B cell (primary cell): ENCODE results near the gene PRKD2. TPM values are rescaled to one million over a fixed set of nuclear protein-coding genes. Genes with fewer than 3 reads are reported as not detected.
A peak's percentile ranks its signal among the peaks of the same experiment; 100 is the strongest.

ENCODE experiments used
- ATAC-seq: fragments of 200-7000 bp; cut with Tn5 transposase; one replicate; pipeline ENCODE4 v1.10.0; 2021; ENCODE audit warnings: low read depth, mild to moderate bottlenecking, moderate number of reproducible peaks, moderate library complexity
- CTCF ChIA-PET: fragments of 350-600 bp; sonication (Branson Sonifier 250); formaldehyde crosslinking; loops from one replicate; lab custom pipeline; 2021; ENCODE audit warnings: antibody characterized with exemption, inconsistent platforms; lab: Charles Lee
- POLR2A ChIA-PET: fragments of 350-600 bp; sonication (Branson Sonifier 250); formaldehyde crosslinking; loops from one replicate; lab custom pipeline; 2021; ENCODE audit warnings: antibody characterized with exemption; lab: Charles Lee
- DNase-seq: peaks from one replicate; pipeline ENCODE4 v3.0.0; 2013
- H2AFZ ChIP-seq: 2 replicates; pipeline ENCODE4 v1.6.1; 2012; ENCODE audit warnings: mild to moderate bottlenecking, low read depth, low read length; ENCODE audit not compliant: insufficient read depth, poor library complexity, severe bottlenecking
- H3K27ac ChIP-seq, 2 donors: 1 replicate in 1 of 2; 2 replicates in 1 of 2; pipeline ENCODE4 v1.5.1; 2012 to 2013; ENCODE audit warnings: low read length in 2 of 2, mild to moderate bottlenecking in 2 of 2, moderate library complexity in 1 of 2
- H3K27me3 ChIP-seq, 4 experiments: fragments of 200-600 bp in 1 of 4; sonication (generic) in 1 of 4; replicated peaks in 1 of 4; 1 replicate in 2 of 4; 2 replicates in 2 of 4; pipeline versions ENCODE4 v1.6.1 to v1.7.0; 2013 to 2016; ENCODE audit warnings: low read length in 3 of 4, mild to moderate bottlenecking in 2 of 4, mixed read lengths in 1 of 4, moderate library complexity in 1 of 4; ENCODE audit not compliant: insufficient read depth in 4 of 4, control insufficient read depth in 3 of 4; ENCODE audit errors: control extremely low read depth in 1 of 4
- H3K36me3 ChIP-seq, 2 experiments: replicated peaks in 1 of 2; 1 replicate in 1 of 2; 2 replicates in 1 of 2; pipeline versions ENCODE4 v1.6.1 to v1.7.1; 2013; ENCODE audit warnings: low read length in 1 of 2; ENCODE audit not compliant: insufficient read depth in 2 of 2, control insufficient read depth in 1 of 2; ENCODE audit errors: control extremely low read depth in 1 of 2, extremely low read depth in 1 of 2
- H3K4me1 ChIP-seq, 2 donors: fragments of 200-600 bp in 1 of 2; sonication (generic) in 1 of 2; 1 replicate in 1 of 2; 2 replicates in 1 of 2; pipeline versions ENCODE4 v1.5.1 to v1.6.1; 2013 to 2017; ENCODE audit warnings: low read length in 2 of 2; ENCODE audit not compliant: control insufficient read depth in 2 of 2, insufficient read depth in 2 of 2
- H3K4me2 ChIP-seq: replicated peaks from 2 replicates; pipeline ENCODE3; 2012; ENCODE audit warnings: mild to moderate bottlenecking, low read depth, low read length; ENCODE audit not compliant: poor library complexity, severe bottlenecking
- H3K4me3 ChIP-seq, 5 experiments: fragments of 200-600 bp in 1 of 5; sonication (generic) in 1 of 5; 1 replicate in 3 of 5; 2 replicates in 2 of 5; pipeline versions ENCODE4 v1.5.1 to v1.7.0; 2011 to 2016; ENCODE audit warnings: low read length in 4 of 5, mild to moderate bottlenecking in 4 of 5, low read depth in 2 of 5, control low read depth in 1 of 5, moderate library complexity in 1 of 5; ENCODE audit not compliant: insufficient read depth in 1 of 5; ENCODE audit errors: control extremely low read depth in 1 of 5, extremely low read depth in 1 of 5
- H3K79me2 ChIP-seq: fragments of 200-600 bp; sonication (generic); one replicate; pipeline ENCODE4 v1.6.0; 2016; ENCODE audit warnings: low read length; ENCODE audit not compliant: control insufficient read depth, insufficient read depth
- H3K9ac ChIP-seq: fragments of 200-600 bp; sonication (generic); 2 replicates; pipeline ENCODE4 v1.6.1; 2017; ENCODE audit warnings: mild to moderate bottlenecking, low read length, moderate library complexity
- H3K9me3 ChIP-seq, 3 donors: one replicate each; pipeline versions ENCODE4 v1.6.1 to v1.7.1; 2013; ENCODE audit warnings: low read length in 2 of 3; ENCODE audit not compliant: control insufficient read depth in 2 of 3, insufficient read depth in 1 of 3; ENCODE audit errors: control extremely low read depth in 1 of 3
- H4K20me1 ChIP-seq: 2 replicates; pipeline ENCODE4 v1.6.0; 2012; ENCODE audit warnings: mild to moderate bottlenecking, low read length; ENCODE audit not compliant: insufficient read depth, control insufficient read depth, poor library complexity, severe bottlenecking
- H3K27ac Mint-ChIP-seq: one replicate; pipeline ENCODE4 v1.8.0; 2021; ENCODE audit warnings: mixed read lengths
- H3K27me3 Mint-ChIP-seq: one replicate; pipeline ENCODE4 v1.8.0; 2021; ENCODE audit warnings: mixed read lengths
- H3K4me1 Mint-ChIP-seq: one replicate; pipeline ENCODE4 v1.8.0; 2021; ENCODE audit warnings: mixed read lengths
- H3K4me3 Mint-ChIP-seq: one replicate; pipeline ENCODE4 v1.8.0; 2021; ENCODE audit warnings: mixed read lengths
- H3K9me3 Mint-ChIP-seq: one replicate; pipeline ENCODE4 v1.8.0; 2022; ENCODE audit warnings: mixed read lengths; ENCODE audit not compliant: insufficient read depth
- CTCF ChIP-seq: fragments of 200-600 bp; IDR thresholded peaks from one replicate; pipeline ENCODE4 v1.8.0; 2022; ENCODE audit warnings: antibody characterized with exemption, mild to moderate bottlenecking
- EZH2 ChIP-seq: IDR thresholded peaks from 2 replicates; pipeline ENCODE4 v1.6.1; 2012; ENCODE audit warnings: borderline replicate concordance, low read depth, mild to moderate bottlenecking, moderate library complexity, low read length; ENCODE audit not compliant: insufficient read depth, poor library complexity, severe bottlenecking
- WGBS: methylation state at CpG from one replicate; pipeline ENCODE4 v1.1.5; 2013; ENCODE audit warnings: missing lambda C conversion rate; ENCODE audit not compliant: insufficient coverage; 5-methylcytosine and 5-hydroxymethylcytosine counted together
- intact Hi-C: fragments of 100-400 bp; cut with micrococcal nuclease; formaldehyde crosslinking; loops from one replicate; pipeline ENCODE4 v1.10.0; 2022
- polyA plus RNA-seq: library from polyadenylated mRNA; depleted of rRNA; stranded (reverse); fragments of >200 nt; gene quantifications from 2 replicates; pipeline ENCODE4 v1.2.3, GENCODE V29; 2012
- total RNA-seq, 2 donors: library from RNA; stranded (reverse); fragments of 120-200 nt in 1 of 2; gene quantifications; 1 replicate in 1 of 2; 2 replicates in 1 of 2; pipeline versions ENCODE4 v1.2.3 to v1.2.4, GENCODE V29; 2013 to 2022

PRKD2 gene
- total and polyA plus RNA-seq, 2 donors (not counting 1 experiment from before 2014, with no cell fraction given) = 192 to 208 TPM

GRCh38 chr19:46635920-46636761, 80.8 kb downstream of the PRKD2 start, which contains the start of gene GNG8:
Gene GNG8 (minus strand): TSS chr19:46636202. CDS start chr19:46634682, 1,520 bp downstream.
- H3K4me3 ChIP-seq = peak within 1 kb of the TSS in 2 of 5 experiments; percentile 1 to 18
- H3K27me3 Mint-ChIP-seq = peaks cover 12% of the 10 kb centered on the region
- peaks cover 0 to 22% (median 9%) of the 10 kb centered on the region in 4 experiments for H3K27me3 ChIP-seq
- DNase-seq (peak; percentile 65), ATAC-seq (no peak)
- no peaks in the 10 kb centered on the region for H3K36me3 ChIP-seq
- peak within 1 kb of the TSS; percentile 72 for H3K4me3 Mint-ChIP-seq
- no peaks in the 10 kb centered on the region for H3K9me3 Mint-ChIP-seq
- ChIA-PET CTCF (interaction anchor here (1.0 to 5.7 kb wide), 10 partner anchors 18 to 356 kb away, joined by 3 to 47 read pairs (median 5); partner anchors contain the start of genes CALM3 and DACT3), POLR2A (interaction anchor here (0.7 to 1.5 kb wide), 5 partner anchors 14 to 23 kb away, joined by 3 to 15 read pairs (median 3); no protein-coding TSS in a partner anchor)
- WGBS = 29% methylated on average over 22 of the region's 34 CpGs
- peaks cover 27% of the 10 kb centered on the region for H3K4me1 Mint-ChIP-seq
- no peak within 1 kb of the TSS for H3K9ac ChIP-seq
- peak within 1 kb of the TSS; percentile 73 for H3K27ac Mint-ChIP-seq
- peaks cover 51 to 57% of the 10 kb centered on the region in 2 donors for H3K4me1 ChIP-seq
- peak within 1 kb of the TSS in 1 of 2 donors; percentile 13 for H3K27ac ChIP-seq
- peaks cover 0 to 5% (median 0%) of the 10 kb centered on the region in 3 donors for H3K9me3 ChIP-seq
- H2AFZ ChIP-seq = peak within 1 kb of the TSS; percentile 39
- peak within 1 kb of the TSS; percentile 89 for H3K4me2 ChIP-seq
- TF ChIP-seq CTCF = no peak
- TF ChIP-seq EZH2 = no peak
- no peaks in the 10 kb centered on the region for H3K79me2 ChIP-seq
- no peaks in the 10 kb centered on the region for H4K20me1 ChIP-seq
- intact Hi-C loops = no loop called here
